ENCODE results near the gene MCF2L2.

DNA sequence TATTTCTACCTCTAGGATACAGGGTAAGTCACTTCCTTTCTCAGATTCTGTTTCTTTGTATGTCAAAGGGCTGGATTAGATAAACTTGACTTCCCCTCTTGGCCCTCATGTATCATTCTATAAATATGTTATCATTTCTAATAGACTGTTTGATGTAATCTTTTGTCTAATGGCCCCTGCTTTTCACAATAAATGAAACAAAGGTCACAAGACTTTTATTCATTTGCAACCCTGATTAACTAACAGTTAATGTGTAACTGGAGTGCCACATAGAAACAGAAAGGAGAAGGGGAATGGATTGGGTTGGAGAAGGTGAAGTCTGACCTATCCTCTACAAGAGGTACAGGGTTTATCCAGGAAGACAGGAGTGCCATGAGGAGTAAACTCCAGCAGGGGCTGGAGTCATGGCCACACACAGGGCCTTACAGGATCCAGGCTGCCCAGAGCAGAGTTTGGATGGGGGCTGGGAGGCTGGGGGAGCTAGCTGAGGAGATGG lies 183.4 kb downstream of the MCF2L2 start:
- TF ChIP-seq CTCF (conservative IDR thresholded peaks at IDR 0.05 in 1 of 2, IDR thresholded peaks at IDR 0.05 in 1 of 2; ENCODE audit: extremely low read depth in 1 of 2, insufficient read depth in 1 of 2, low read depth in 1 of 2, low read length in 2 of 2): no peak
- TF ChIP-seq EZH2 (IDR thresholded peaks at IDR 0.05; ENCODE audit: borderline replicate concordance, low read length): no peak
